Karpas-422 (cell line): ENCODE measurements around the gene TMEM169. TPM values are rescaled to one million over a fixed set of nuclear protein-coding genes. Genes with fewer than 3 reads are reported as not detected.
"Not testable (repeated sequence)": the region's sequence is repeated elsewhere in the genome, so short reads cannot be mapped to it uniquely, and the experiment has no call there.

Source experiments
- DNase-seq: peaks from one replicate; pipeline ENCODE4 v3.0.0-alpha.2; 2015
- H2AFZ ChIP-seq: fragments of 200-600 bp; sonication (generic); 2 replicates; pipeline ENCODE4 v1.6.1; 2014; ENCODE audit warnings: antibody characterized with exemption, low read length, mixed read lengths
- H3K27ac ChIP-seq: fragments of 200-600 bp; sonication (generic); 2 replicates; pipeline ENCODE4 v1.5.1; 2014; ENCODE audit warnings: mild to moderate bottlenecking, low read length, moderate library complexity
- H3K27me3 ChIP-seq: fragments of 200-600 bp; sonication (generic); 2 replicates; pipeline ENCODE4 v1.6.1; 2014; ENCODE audit warnings: low read length, mixed read lengths
- H3K36me3 ChIP-seq: fragments of 200-600 bp; sonication (generic); 2 replicates; pipeline ENCODE4 v1.6.1; 2014; ENCODE audit warnings: low read length, mixed read lengths; ENCODE audit not compliant: insufficient read depth
- H3K4me1 ChIP-seq: fragments of 200-600 bp; sonication (generic); 2 replicates; pipeline ENCODE4 v1.6.1; 2014; ENCODE audit warnings: mild to moderate bottlenecking, low read length, mixed read lengths
- H3K4me2 ChIP-seq: fragments of 200-600 bp; sonication (generic); 2 replicates; pipeline ENCODE4 v1.6.1; 2014; ENCODE audit warnings: low read length, low read depth, mild to moderate bottlenecking; ENCODE audit not compliant: poor library complexity, severe bottlenecking
- H3K4me3 ChIP-seq: fragments of 200-600 bp; sonication (generic); 2 replicates; pipeline ENCODE4 v1.5.1; 2014; ENCODE audit warnings: mild to moderate bottlenecking, antibody characterized with exemption, low read length, mixed read lengths
- H3K79me2 ChIP-seq: fragments of 200-600 bp; sonication (generic); 2 replicates; pipeline ENCODE4 v1.6.1; 2014; ENCODE audit warnings: mild to moderate bottlenecking, low read length, mixed read lengths
- H3K9ac ChIP-seq: fragments of 200-600 bp; sonication (generic); 2 replicates; pipeline ENCODE4 v1.6.0; 2014; ENCODE audit warnings: low read length
- H3K9me2 ChIP-seq: fragments of 200-600 bp; sonication (generic), shearing (Covaris generic); replicated peaks from 2 replicates; pipeline ENCODE4 v1.6.0; 2014; ENCODE audit warnings: mild to moderate bottlenecking, low read length, moderate library complexity; ENCODE audit not compliant: insufficient read depth
- H3K9me3 ChIP-seq: fragments of 300-700, 200-600 bp; sonication (generic); 2 replicates; pipeline ENCODE4 v1.6.1; 2014; ENCODE audit warnings: low read length, mixed read lengths
- H4K20me1 ChIP-seq: fragments of 200-600 bp; sonication (generic); 2 replicates; pipeline ENCODE4 v1.6.1; 2014; ENCODE audit warnings: mild to moderate bottlenecking, antibody characterized with exemption, low read length, low read depth; ENCODE audit not compliant: insufficient read depth
- total RNA-seq: library from RNA; depleted of rRNA; stranded (reverse); fragments of >200 nt; shearing (Covaris generic); gene quantifications from 2 replicates; pipeline ENCODE4 v1.2.3, GENCODE V29; 2014; ENCODE audit warnings: low replicate concordance

Gene TMEM169
- total RNA-seq, 1 experiment from 2014 or later = not detected

GRCh38 chr2:216133397-216133796 is 51.7 kb downstream of the TMEM169 start:
- Histone ChIP-seq H3K4me1 (no peaks in the 10 kb centered on the region), H3K79me2 (peaks cover 82% of the 10 kb centered on the region), H3K27ac (no peak overlapping the region), H3K9ac (no peak overlapping the region), H3K9me3 (no peaks in the 10 kb centered on the region), H4K20me1 (peaks cover 23% of the 10 kb centered on the region), H3K27me3 (no peaks in the 10 kb centered on the region), H2AFZ (no peak overlapping the region), H3K36me3 (peaks cover 80% of the 10 kb centered on the region), H3K4me2 (no peak overlapping the region), H3K9me2 (no peaks in the 10 kb centered on the region), H3K4me3 (no peak overlapping the region)
- no peak for DNase-seq

- H2AFZ ChIP-seq = no peak overlapping the region
- peaks cover 81% of the 10 kb centered on the region for H3K36me3 ChIP-seq
- H3K9me3 ChIP-seq = no peaks in the 10 kb centered on the region
- DNase-seq = no peak
- peaks cover 22% of the 10 kb centered on the region for H4K20me1 ChIP-seq
- H3K4me3 ChIP-seq = no peak overlapping the region
- H3K4me1 ChIP-seq = no peaks in the 10 kb centered on the region
- H3K9me2 ChIP-seq = no peaks in the 10 kb centered on the region
- H3K27ac ChIP-seq = no peak overlapping the region
- no peaks in the 10 kb centered on the region for H3K27me3 ChIP-seq
- H3K9ac ChIP-seq = no peak overlapping the region
- H3K79me2 ChIP-seq = peaks cover 82% of the 10 kb centered on the region
- no peak overlapping the region for H3K4me2 ChIP-seq
Observed at GRCh38 chr2:216134958-216135541, 53.3 kb downstream of the TMEM169 start.

GRCh38 chr2:216139884-216140283 is 58.2 kb downstream of the TMEM169 start:
- H4K20me1 ChIP-seq = peaks cover 20% of the 10 kb centered on the region
- H3K27me3 ChIP-seq = no peaks in the 10 kb centered on the region
- H3K9me2 ChIP-seq = no peaks in the 10 kb centered on the region
- no peak overlapping the region for H3K4me2 ChIP-seq
- no peak overlapping the region for H3K4me3 ChIP-seq
- peak; percentile 61 for DNase-seq
- peaks cover 71% of the 10 kb centered on the region for H3K36me3 ChIP-seq
- no peak overlapping the region for H3K27ac ChIP-seq
- no peak overlapping the region for H2AFZ ChIP-seq
- no peaks in the 10 kb centered on the region for H3K4me1 ChIP-seq
- no peak overlapping the region for H3K9ac ChIP-seq
- peaks cover 66% of the 10 kb centered on the region for H3K79me2 ChIP-seq
- H3K9me3 ChIP-seq = no peaks in the 10 kb centered on the region

GRCh38 chr2:216141516-216141915 is 59.8 kb downstream of the TMEM169 start:
- not testable (repeated sequence) for H3K27ac ChIP-seq, H3K4me1 ChIP-seq, H3K4me3 ChIP-seq, H3K9ac ChIP-seq, H3K4me2 ChIP-seq, H3K27me3 ChIP-seq, H2AFZ ChIP-seq, DNase-seq, H3K9me2 ChIP-seq, H3K9me3 ChIP-seq
- Histone ChIP-seq H3K36me3 (peaks cover 81% of the 10 kb centered on the region), H3K79me2 (peaks cover 74% of the 10 kb centered on the region), H4K20me1 (peaks cover 21% of the 10 kb centered on the region)

- H3K9me3 ChIP-seq = no peaks in the 10 kb centered on the region
- H3K27me3 ChIP-seq = no peaks in the 10 kb centered on the region
- peaks cover 80% of the 10 kb centered on the region for H3K36me3 ChIP-seq
- DNase-seq = no peak
- no peaks in the 10 kb centered on the region for H3K4me1 ChIP-seq
- no peak overlapping the region for H3K27ac ChIP-seq
- peaks cover 77% of the 10 kb centered on the region for H3K79me2 ChIP-seq
- peaks cover 20% of the 10 kb centered on the region for H4K20me1 ChIP-seq
- no peaks in the 10 kb centered on the region for H3K9me2 ChIP-seq
- H3K4me3 ChIP-seq = no peak overlapping the region
- H3K9ac ChIP-seq = no peak overlapping the region
- H3K4me2 ChIP-seq = no peak overlapping the region
- no peak overlapping the region for H2AFZ ChIP-seq
Observed at GRCh38 chr2:216142540-216142939, 60.8 kb downstream of the TMEM169 start.

- H3K4me2 ChIP-seq = no peak overlapping the region
- H3K27ac ChIP-seq = no peak overlapping the region
- H2AFZ ChIP-seq = no peak overlapping the region
- H3K4me1 ChIP-seq = no peaks in the 10 kb centered on the region
- H3K9me3 ChIP-seq = no peaks in the 10 kb centered on the region
- H3K9me2 ChIP-seq = no peaks in the 10 kb centered on the region
- no peaks in the 10 kb centered on the region for H3K27me3 ChIP-seq
- H3K36me3 ChIP-seq = peaks cover 84% of the 10 kb centered on the region; the same call in 1 of the 2 replicates
- no peak for DNase-seq
- H4K20me1 ChIP-seq = peaks cover 18% of the 10 kb centered on the region; the same call in 1 of the 2 replicates
- no peak overlapping the region for H3K9ac ChIP-seq
- H3K4me3 ChIP-seq = no peak overlapping the region
- peaks cover 80% of the 10 kb centered on the region for H3K79me2 ChIP-seq
Observed at GRCh38 chr2:216144372-216144771, 62.7 kb downstream of the TMEM169 start.

GRCh38 chr2:216144857-216145256 is 63.1 kb downstream of the TMEM169 start:
- no peak for DNase-seq
- Histone ChIP-seq H3K4me2 (no peak overlapping the region), H3K9me3 (no peaks in the 10 kb centered on the region), H3K27me3 (no peaks in the 10 kb centered on the region), H3K36me3 (peaks cover 84% of the 10 kb centered on the region), H2AFZ (no peak overlapping the region), H3K27ac (no peak overlapping the region), H3K9me2 (no peaks in the 10 kb centered on the region), H3K4me3 (no peak overlapping the region), H3K4me1 (no peaks in the 10 kb centered on the region), H4K20me1 (peaks cover 17% of the 10 kb centered on the region; the same call in 1 of the 2 replicates), H3K79me2 (peaks cover 80% of the 10 kb centered on the region), H3K9ac (no peak overlapping the region)

- H3K36me3 ChIP-seq = peaks cover 87% of the 10 kb centered on the region
- no peaks in the 10 kb centered on the region for H3K9me2 ChIP-seq
- H4K20me1 ChIP-seq = peaks cover 17% of the 10 kb centered on the region; the same call in 1 of the 2 replicates
- no peak overlapping the region for H2AFZ ChIP-seq
- no peaks in the 10 kb centered on the region for H3K27me3 ChIP-seq
- no peaks in the 10 kb centered on the region for H3K4me1 ChIP-seq
- H3K79me2 ChIP-seq = peaks cover 85% of the 10 kb centered on the region
- DNase-seq = no peak
- no peak overlapping the region for H3K27ac ChIP-seq
- no peak overlapping the region for H3K4me3 ChIP-seq
- no peak overlapping the region for H3K9ac ChIP-seq
- no peak overlapping the region for H3K4me2 ChIP-seq
- no peaks in the 10 kb centered on the region for H3K9me3 ChIP-seq
Observed at GRCh38 chr2:216146573-216146972, 64.9 kb downstream of the TMEM169 start.
